GM10248 (cell line): ENCODE results near the gene ACOD1.

Source experiments
- CTCF ChIA-PET: fragments of 300-600 bp; sonication (Branson Sonifier 250); formaldehyde crosslinking; extraction: SDS; loops from one replicate; lab custom pipeline; 2021; ENCODE audit warnings: antibody characterized with exemption; lab: Yijun Ruan, JAX
- POLR2A ChIA-PET: fragments of 350-650 bp; sonication (Branson Sonifier 250); formaldehyde crosslinking; extraction: SDS; loops from one replicate; lab custom pipeline; 2020; ENCODE audit warnings: antibody characterized with exemption; lab: Yijun Ruan, JAX
- DNase-seq: peaks from one replicate; pipeline ENCODE4 v3.0.0; 2012; ENCODE audit errors: extremely low spot score
- TF ChIP-seq, protein P1 (sequence below): IDR thresholded peaks from 2 replicates; pipeline ENCODE4 v1.5.1; 2012; ENCODE audit warnings: mild to moderate bottlenecking, low read depth; ENCODE audit errors: extremely low read depth, missing control alignments, control extremely low read depth

The ACOD1 gene

DNA sequence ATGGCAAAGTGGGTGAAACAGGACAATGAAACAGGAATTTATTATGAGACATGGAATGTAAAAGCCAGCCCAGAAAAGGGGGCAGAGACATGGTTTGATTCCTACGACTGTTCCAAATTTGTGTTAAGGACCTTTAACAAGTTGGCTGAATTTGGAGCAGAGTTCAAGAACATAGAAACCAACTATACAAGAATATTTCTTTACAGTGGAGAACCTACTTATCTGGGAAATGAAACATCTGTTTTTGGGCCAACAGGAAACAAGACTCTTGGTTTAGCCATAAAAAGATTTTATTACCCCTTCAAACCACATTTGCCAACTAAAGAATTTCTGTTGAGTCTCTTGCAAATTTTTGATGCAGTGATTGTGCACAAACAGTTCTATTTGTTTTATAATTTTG lies 52.2 kb downstream of the ACOD1 start:
- TF ChIP-seq, protein P1, sequence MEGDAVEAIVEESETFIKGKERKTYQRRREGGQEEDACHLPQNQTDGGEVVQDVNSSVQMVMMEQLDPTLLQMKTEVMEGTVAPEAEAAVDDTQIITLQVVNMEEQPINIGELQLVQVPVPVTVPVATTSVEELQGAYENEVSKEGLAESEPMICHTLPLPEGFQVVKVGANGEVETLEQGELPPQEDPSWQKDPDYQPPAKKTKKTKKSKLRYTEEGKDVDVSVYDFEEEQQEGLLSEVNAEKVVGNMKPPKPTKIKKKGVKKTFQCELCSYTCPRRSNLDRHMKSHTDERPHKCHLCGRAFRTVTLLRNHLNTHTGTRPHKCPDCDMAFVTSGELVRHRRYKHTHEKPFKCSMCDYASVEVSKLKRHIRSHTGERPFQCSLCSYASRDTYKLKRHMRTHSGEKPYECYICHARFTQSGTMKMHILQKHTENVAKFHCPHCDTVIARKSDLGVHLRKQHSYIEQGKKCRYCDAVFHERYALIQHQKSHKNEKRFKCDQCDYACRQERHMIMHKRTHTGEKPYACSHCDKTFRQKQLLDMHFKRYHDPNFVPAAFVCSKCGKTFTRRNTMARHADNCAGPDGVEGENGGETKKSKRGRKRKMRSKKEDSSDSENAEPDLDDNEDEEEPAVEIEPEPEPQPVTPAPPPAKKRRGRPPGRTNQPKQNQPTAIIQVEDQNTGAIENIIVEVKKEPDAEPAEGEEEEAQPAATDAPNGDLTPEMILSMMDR, result no peak
- ChIA-PET CTCF (interaction anchor here (1.8 kb wide), 1 partner anchor 16 kb away, joined by 9 read pairs; no protein-coding TSS in a partner anchor), POLR2A (no interaction called here)
- DNase-seq, result no peak

DNA sequence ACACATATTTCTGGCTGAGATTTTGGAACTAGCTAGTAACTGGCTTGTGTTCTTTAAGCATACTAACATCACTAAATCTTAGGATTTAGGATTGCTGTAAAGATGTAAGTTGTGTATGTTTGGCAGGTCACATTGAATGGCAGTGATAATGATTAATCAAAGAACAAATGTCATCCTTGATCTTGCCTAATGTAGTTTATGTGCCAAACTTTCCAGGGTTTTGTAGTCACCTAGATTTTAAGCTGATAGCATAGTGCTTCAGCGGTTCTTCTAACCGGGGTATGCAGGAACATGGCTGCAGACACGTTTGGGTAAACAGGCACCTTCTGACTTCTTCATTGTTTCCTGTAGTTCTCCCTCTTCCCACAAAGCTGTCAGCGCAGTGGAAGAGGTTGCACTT lies 53.2 kb downstream of the ACOD1 start:
- ChIA-PET CTCF (interaction anchor here (0.7 to 5.3 kb wide), 12 partner anchors 9 to 282 kb away, joined by 3 to 39 read pairs (median 6); partner anchors contain the start of gene CLN5), POLR2A (no interaction called here)
- no peak for DNase-seq
- TF ChIP-seq, protein P1, result no peak

DNA sequence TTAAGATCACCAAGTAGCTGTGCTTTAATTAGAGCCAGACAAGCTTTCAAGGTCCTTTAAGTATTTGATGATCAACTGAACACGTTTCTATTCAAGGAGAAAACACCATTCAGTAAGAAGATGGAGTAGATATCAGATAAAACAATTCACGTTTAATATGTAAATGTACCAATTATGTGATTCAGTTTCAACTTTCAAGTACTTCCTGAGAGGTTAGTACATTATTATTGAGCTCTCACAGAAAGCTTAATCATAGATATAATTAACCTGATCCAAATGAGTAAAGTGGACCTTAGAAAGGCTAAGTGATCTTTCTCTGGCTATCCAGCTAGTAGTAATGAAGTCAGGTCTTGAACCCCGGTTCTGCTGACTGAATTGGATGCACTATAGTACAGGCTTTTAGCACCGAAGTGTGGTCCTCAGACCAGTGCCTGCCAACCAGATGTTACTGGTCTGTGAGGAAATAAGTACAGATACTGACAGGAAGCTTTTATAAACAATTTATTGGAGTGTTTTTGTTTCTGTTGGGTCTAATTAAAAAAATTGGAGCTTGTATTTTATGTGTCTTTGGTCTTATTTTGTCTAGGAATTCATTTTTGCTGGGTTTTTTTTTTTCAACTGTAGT lies 53.8 kb downstream of the ACOD1 start:
- TF ChIP-seq, protein P1, result no peak
- DNase-seq, result no peak
- CTCF ChIA-PET, result interaction anchor here (0.7 to 5.3 kb wide), 12 partner anchors 9 to 282 kb away, joined by 3 to 39 read pairs (median 6); partner anchors contain the start of gene CLN5
- POLR2A ChIA-PET, result no interaction called here

DNA sequence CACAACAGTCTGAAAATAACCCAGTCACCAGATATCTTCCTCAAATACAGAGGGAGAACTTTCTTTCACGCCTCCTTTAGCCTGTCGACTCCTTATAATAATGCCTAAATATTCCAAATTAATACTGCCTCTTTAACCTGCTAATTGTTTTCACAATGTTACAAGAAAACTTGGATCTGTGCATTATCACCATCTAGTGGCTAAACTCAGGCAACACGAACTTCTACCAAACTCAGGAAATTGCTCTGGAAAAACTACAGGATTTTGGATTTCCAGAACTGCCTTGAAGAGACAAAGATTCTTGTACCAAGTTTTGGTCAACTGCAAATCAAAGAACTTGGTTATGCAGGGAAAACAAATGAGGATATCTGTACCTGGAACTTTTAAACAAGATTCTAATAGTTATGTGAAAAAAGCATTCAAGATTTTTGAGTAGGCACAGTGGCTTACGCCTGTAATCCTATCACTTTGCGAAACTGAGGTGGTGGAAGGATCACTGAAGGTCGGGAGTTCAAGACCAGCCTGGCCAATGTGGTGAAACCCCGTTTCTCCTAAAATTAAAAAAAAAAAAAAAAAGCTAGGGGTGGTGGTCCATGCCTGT lies 54.4 kb downstream of the ACOD1 start:
- ChIA-PET CTCF (interaction anchor here (0.8 to 5.3 kb wide), 12 partner anchors 10 to 180 kb away, joined by 3 to 39 read pairs (median 5); partner anchors contain the start of gene CLN5), POLR2A (interaction anchor here (0.6 to 0.7 kb wide), 2 partner anchors 10 to 518 kb away, joined by 3 to 4 read pairs; no protein-coding TSS in a partner anchor)
- no peak for DNase-seq
- TF ChIP-seq, protein P1, result peak; percentile 54
